Glutamatergic neuron (in vitro differentiated cells): ENCODE measurements around the gene TMEM52B. TPM values are rescaled to one million over a fixed set of nuclear protein-coding genes. Genes with fewer than 3 reads are reported as not detected.

Experiments used
- DNase-seq: peaks from one replicate; pipeline ENCODE4 v3.0.0; 2022
- H3K27ac Mint-ChIP-seq: one replicate; pipeline ENCODE4 v1.8.0; 2020; ENCODE audit warnings: mild to moderate bottlenecking, mixed read lengths, inconsistent platforms; ENCODE audit not compliant: unreplicated experiment
- H3K27me3 Mint-ChIP-seq: one replicate; pipeline ENCODE4 v1.8.0; 2020; ENCODE audit warnings: mild to moderate bottlenecking, moderate library complexity, mixed read lengths, inconsistent platforms; ENCODE audit not compliant: unreplicated experiment
- H3K36me3 Mint-ChIP-seq: one replicate; pipeline ENCODE4 v1.8.0; 2020; ENCODE audit warnings: mild to moderate bottlenecking, mixed read lengths, inconsistent platforms; ENCODE audit not compliant: unreplicated experiment
- H3K4me1 Mint-ChIP-seq: one replicate; pipeline ENCODE4 v1.8.0; 2020; ENCODE audit warnings: mild to moderate bottlenecking, low read depth, mixed read lengths, inconsistent platforms; ENCODE audit not compliant: unreplicated experiment
- H3K4me3 Mint-ChIP-seq: one replicate; pipeline ENCODE4 v1.8.0; 2020; ENCODE audit warnings: mild to moderate bottlenecking, mixed read lengths, inconsistent platforms; ENCODE audit not compliant: unreplicated experiment
- H3K9me3 Mint-ChIP-seq: one replicate; pipeline ENCODE4 v1.8.0; 2020; ENCODE audit warnings: mild to moderate bottlenecking, moderate library complexity, mixed read lengths, inconsistent platforms; ENCODE audit not compliant: unreplicated experiment
- total RNA-seq: library from RNA; stranded (reverse); fragmentation: NEBNext Ultra II Directional; extraction: Animal tissue kit (Norgen Biotek cat#: 25700); gene quantifications from one replicate; pipeline ENCODE4 v1.2.1, GENCODE V29; 2021; ENCODE audit not compliant: unreplicated experiment
- TF ChIP-seq, protein P1 (sequence below): fragments of 200-600 bp; sonication (generic); IDR thresholded peaks from one replicate; pipeline ENCODE4 v1.5.0; 2021; ENCODE audit not compliant: partially characterized antibody, unreplicated experiment

Gene TMEM52B
- total RNA-seq, 1 donor from 2014 or later: not detected

GRCh38 chr12:10170216-10170615 lies 8.6 kb upstream of the TMEM52B start:
- H3K4me1 Mint-ChIP-seq: no peaks in the 10 kb centered on the region

DNA sequence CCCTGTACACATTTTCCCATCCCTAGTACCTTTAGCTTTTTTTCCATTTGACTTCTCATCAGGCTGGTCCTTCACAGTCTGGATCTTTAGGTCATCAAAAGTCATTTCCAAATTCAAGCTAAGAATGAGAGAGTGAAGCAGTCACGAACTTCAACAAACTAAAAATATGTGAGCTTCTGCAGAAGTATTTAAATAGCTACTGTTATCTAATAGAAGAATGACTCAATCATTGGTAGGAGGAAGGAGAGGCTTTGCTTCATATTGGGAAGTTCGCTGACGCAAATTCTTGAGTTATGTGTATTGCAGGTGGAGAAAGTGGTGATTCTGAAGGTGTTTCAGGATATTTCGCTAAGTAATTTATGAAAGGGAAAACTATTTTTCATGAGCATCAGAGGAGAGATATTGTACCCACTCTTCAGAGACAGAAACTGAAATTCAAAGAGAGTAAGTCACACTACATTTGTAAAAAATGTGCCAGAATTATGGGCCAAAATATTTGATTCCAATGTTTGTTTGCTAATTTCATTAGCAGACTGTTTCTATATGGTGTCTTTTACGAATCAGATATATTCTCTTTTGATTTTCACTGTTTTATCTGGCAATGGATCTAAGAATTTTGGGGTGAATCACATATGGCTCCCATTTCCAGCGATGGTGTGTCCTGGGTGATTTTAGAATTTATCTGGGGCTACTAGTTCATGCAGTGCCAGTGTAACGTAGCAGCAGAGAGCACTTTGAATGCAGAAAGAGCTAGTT lies 6.7 kb upstream of the TMEM52B start, which contains the start of gene OLR1:
TSS of gene OLR1 (minus strand) at position 160 of the 756 bp plus-strand sequence. CDS start at position 105, 55 bp downstream.
- H3K9me3 Mint-ChIP-seq: no peaks in the 10 kb centered on the region
- no peak within 1 kb of the TSS for H3K27ac Mint-ChIP-seq
- H3K36me3 Mint-ChIP-seq: no peaks in the 10 kb centered on the region
- no peak for DNase-seq
- no peak within 1 kb of the TSS for H3K4me3 Mint-ChIP-seq
- H3K4me1 Mint-ChIP-seq: no peaks in the 10 kb centered on the region
- no peaks in the 10 kb centered on the region for H3K27me3 Mint-ChIP-seq
- TF ChIP-seq, protein P1, sequence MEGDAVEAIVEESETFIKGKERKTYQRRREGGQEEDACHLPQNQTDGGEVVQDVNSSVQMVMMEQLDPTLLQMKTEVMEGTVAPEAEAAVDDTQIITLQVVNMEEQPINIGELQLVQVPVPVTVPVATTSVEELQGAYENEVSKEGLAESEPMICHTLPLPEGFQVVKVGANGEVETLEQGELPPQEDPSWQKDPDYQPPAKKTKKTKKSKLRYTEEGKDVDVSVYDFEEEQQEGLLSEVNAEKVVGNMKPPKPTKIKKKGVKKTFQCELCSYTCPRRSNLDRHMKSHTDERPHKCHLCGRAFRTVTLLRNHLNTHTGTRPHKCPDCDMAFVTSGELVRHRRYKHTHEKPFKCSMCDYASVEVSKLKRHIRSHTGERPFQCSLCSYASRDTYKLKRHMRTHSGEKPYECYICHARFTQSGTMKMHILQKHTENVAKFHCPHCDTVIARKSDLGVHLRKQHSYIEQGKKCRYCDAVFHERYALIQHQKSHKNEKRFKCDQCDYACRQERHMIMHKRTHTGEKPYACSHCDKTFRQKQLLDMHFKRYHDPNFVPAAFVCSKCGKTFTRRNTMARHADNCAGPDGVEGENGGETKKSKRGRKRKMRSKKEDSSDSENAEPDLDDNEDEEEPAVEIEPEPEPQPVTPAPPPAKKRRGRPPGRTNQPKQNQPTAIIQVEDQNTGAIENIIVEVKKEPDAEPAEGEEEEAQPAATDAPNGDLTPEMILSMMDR: no peak

More at GRCh38 chr12:10170216-10170615, 8.6 kb upstream of the TMEM52B start:
- H3K27me3 Mint-ChIP-seq: no peaks in the 10 kb centered on the region
- no peak for DNase-seq
- TF ChIP-seq, protein P1: no peak
- H3K36me3 Mint-ChIP-seq: no peaks in the 10 kb centered on the region
- no peak overlapping the region for H3K27ac Mint-ChIP-seq
- no peaks in the 10 kb centered on the region for H3K9me3 Mint-ChIP-seq
- H3K4me3 Mint-ChIP-seq: no peak overlapping the region

- H3K36me3 Mint-ChIP-seq: no peaks in the 10 kb centered on the region
- no peak for DNase-seq
- no peak overlapping the region for H3K4me3 Mint-ChIP-seq
- H3K27ac Mint-ChIP-seq: no peak overlapping the region
- H3K4me1 Mint-ChIP-seq: no peaks in the 10 kb centered on the region
- H3K27me3 Mint-ChIP-seq: peaks cover 1% of the 10 kb centered on the region
- H3K9me3 Mint-ChIP-seq: no peaks in the 10 kb centered on the region
- TF ChIP-seq, protein P1: no peak
Observed at GRCh38 chr12:10174986-10175614, 3.7 kb upstream of the TMEM52B start.

- no peak overlapping the region for H3K4me3 Mint-ChIP-seq
- peaks cover 1% of the 10 kb centered on the region for H3K27me3 Mint-ChIP-seq
- H3K36me3 Mint-ChIP-seq: no peaks in the 10 kb centered on the region
- H3K9me3 Mint-ChIP-seq: no peaks in the 10 kb centered on the region
- no peak for DNase-seq
- TF ChIP-seq, protein P1: no peak
- H3K4me1 Mint-ChIP-seq: no peaks in the 10 kb centered on the region
- H3K27ac Mint-ChIP-seq: no peak overlapping the region
Observed at GRCh38 chr12:10175846-10176636, 2.8 kb upstream of the TMEM52B start.
